Endothelial cell of umbilical vein (primary cell): Measurements from ENCODE around the gene ZNF793. TPM values are rescaled to one million over a fixed set of nuclear protein-coding genes. Genes with fewer than 3 reads are reported as not detected.

Source experiments
- BruUV-seq: library from RNA; stranded (reverse); fragments of 400-500 nt; replicated peaks from 2 replicates; lab custom pipeline; 2021; lab: Mats Ljungman, UMichigan
- CTCF ChIA-PET: fragments of 300-600, 350-600 bp; sonication (Branson Sonifier 250); formaldehyde crosslinking; loops from one replicate; lab custom pipeline; 2021; ENCODE audit warnings: antibody characterized with exemption, inconsistent platforms; lab: Charles Lee
- POLR2A ChIA-PET: fragments of 300-600, 350-600 bp; sonication (Branson Sonifier 250); formaldehyde crosslinking; loops from one replicate; lab custom pipeline; 2021; ENCODE audit warnings: antibody characterized with exemption, inconsistent platforms; lab: Charles Lee
- DNase-seq: peaks from one replicate; pipeline ENCODE4 v3.0.0-alpha.2; 2011; ENCODE audit warnings: low read depth, low spot score
- FAIRE-seq: peaks from 2 replicates; lab custom pipeline; 2011; peaks lifted over from hg19 to GRCh38; lab: Jason Lieb, UNC
- H2AFZ ChIP-seq: 2 replicates; pipeline ENCODE4 v1.6.0; 2012; ENCODE audit warnings: low read depth, low read length, control low read depth, inconsistent platforms
- H3K27ac ChIP-seq: 2 replicates; pipeline ENCODE4 v1.5.1; 2011; ENCODE audit warnings: low read depth, mild to moderate bottlenecking, control low read depth, low read length, moderate library complexity; ENCODE audit not compliant: insufficient read depth
- H3K27me3 ChIP-seq, 2 experiments: 2 replicates each; pipeline versions ENCODE4 v1.6.0 to v1.6.1; 2011; ENCODE audit warnings: low read length in 2 of 2, mixed read lengths in 1 of 2; ENCODE audit not compliant: control insufficient read depth in 2 of 2, insufficient read depth in 2 of 2
- H3K36me3 ChIP-seq, 2 experiments: 2 replicates in 1 of 2; 3 replicates in 1 of 2; pipeline ENCODE4 v1.5.1; 2011; ENCODE audit warnings: low read length in 2 of 2, mild to moderate bottlenecking in 1 of 2, moderate library complexity in 1 of 2; ENCODE audit not compliant: control insufficient read depth in 2 of 2, insufficient read depth in 2 of 2; ENCODE audit errors: extremely low read depth in 1 of 2
- H3K4me1 ChIP-seq: 3 replicates; pipeline ENCODE4 v1.5.1; 2011; ENCODE audit warnings: mild to moderate bottlenecking, low read length; ENCODE audit not compliant: control insufficient read depth, insufficient read depth; ENCODE audit errors: extremely low read depth
- H3K4me2 ChIP-seq: 2 replicates; pipeline ENCODE4 v1.6.1; 2011; ENCODE audit warnings: low read length, control low read depth, mixed read lengths; ENCODE audit not compliant: insufficient read depth
- H3K4me3 ChIP-seq, 3 experiments: fragments of 200-600 bp in 1 of 3; sonication (generic), shearing (Covaris generic) in 1 of 3; replicated peaks in 1 of 3; 2 replicates each; pipeline ENCODE4 v1.5.1; 2011 to 2016; ENCODE audit warnings: control low read depth in 3 of 3, low read length in 3 of 3, mild to moderate bottlenecking in 2 of 3, inconsistent platforms in 1 of 3, low read depth in 1 of 3, moderate library complexity in 1 of 3; ENCODE audit not compliant: insufficient read depth in 1 of 3
- H3K79me2 ChIP-seq: 2 replicates; pipeline ENCODE4 v1.6.0; 2012; ENCODE audit warnings: low read length, inconsistent platforms; ENCODE audit not compliant: control insufficient read depth, insufficient read depth
- H3K9ac ChIP-seq: replicated peaks from 2 replicates; pipeline ENCODE3; 2011; ENCODE audit warnings: low read length, control low read depth; ENCODE audit not compliant: insufficient read depth; ENCODE audit errors: extremely low read depth
- H3K9me1 ChIP-seq: replicated peaks from 3 replicates; pipeline ENCODE4 v1.6.0; 2011; ENCODE audit warnings: mild to moderate bottlenecking, low read length; ENCODE audit not compliant: control insufficient read depth, insufficient read depth; ENCODE audit errors: extremely low read depth
- H3K9me3 ChIP-seq: replicated peaks from 2 replicates; pipeline ENCODE4 v1.5.1; 2012; ENCODE audit warnings: low read length, inconsistent platforms; ENCODE audit not compliant: control insufficient read depth, insufficient read depth
- H4K20me1 ChIP-seq: replicated peaks from 2 replicates; pipeline ENCODE3; 2011; ENCODE audit warnings: mild to moderate bottlenecking, low read length; ENCODE audit not compliant: control insufficient read depth, insufficient read depth; ENCODE audit errors: extremely low read depth
- EZH2 ChIP-seq: IDR thresholded peaks from 2 replicates; pipeline ENCODE4 v1.6.1; 2012; ENCODE audit warnings: borderline replicate concordance, low read depth, mild to moderate bottlenecking, moderate library complexity, low read length, inconsistent platforms; ENCODE audit not compliant: severe bottlenecking
- FOS ChIP-seq: IDR thresholded peaks from 2 replicates; pipeline ENCODE4 v1.6.1; 2011; ENCODE audit warnings: mild to moderate bottlenecking, low read length, moderate library complexity, borderline replicate concordance; ENCODE audit not compliant: insufficient read depth
- GATA2 ChIP-seq: IDR thresholded peaks from 2 replicates; pipeline ENCODE4 v1.7.0; 2011; ENCODE audit warnings: low read depth, mild to moderate bottlenecking, moderate library complexity, mixed read lengths, low read length; ENCODE audit not compliant: insufficient read length, insufficient read depth
- JUN ChIP-seq: IDR thresholded peaks from 2 replicates; pipeline ENCODE4 v1.6.1; 2011; ENCODE audit warnings: borderline replicate concordance, low read depth; ENCODE audit not compliant: insufficient read length, insufficient read depth
- MYC ChIP-seq: IDR thresholded peaks from one replicate; pipeline ENCODE4 v1.6.1; 2011; ENCODE audit warnings: mild to moderate bottlenecking, low read depth, low read length
- POLR2A ChIP-seq: IDR thresholded peaks from 2 replicates; pipeline ENCODE4 v1.6.1; 2012; ENCODE audit warnings: low read depth, mild to moderate bottlenecking, control low read depth, low read length
- POLR2AphosphoS5 ChIP-seq: IDR thresholded peaks from 2 replicates; pipeline ENCODE4 v1.6.1; 2012; ENCODE audit warnings: low read depth, mild to moderate bottlenecking, control low read depth, low read length, moderate library complexity; ENCODE audit not compliant: insufficient read depth
- dilution Hi-C: fragments of 300-500 bp; cut with MboI; formaldehyde crosslinking; loops from one replicate; pipeline ENCODE4 v1.15.0; 2019; ENCODE audit warnings: low sequenced_read_pairs; ENCODE audit not compliant: extremely low pct_ligation_motif_present
- intact Hi-C: fragments of 100-400 bp; cut with micrococcal nuclease; formaldehyde crosslinking; loops from one replicate; pipeline ENCODE4 v1.10.0; 2022
- polyA plus RNA-seq, 4 experiments: library from polyadenylated mRNA; depleted of rRNA in 3 of 4; stranded (reverse) in 3 of 4; unstranded in 1 of 4; fragments of >200 nt; gene quantifications; 2 replicates each; pipeline versions ENCODE4 v1.2.1 to v1.2.3, GENCODE V29; 2011 to 2012; ENCODE audit warnings: missing spikeins in 1 of 4
- total RNA-seq: library from RNA; stranded (reverse); gene quantifications from 2 replicates; pipeline ENCODE4 v1.2.3, GENCODE V29; 2021
- TF ChIP-seq, protein P1 (sequence below), 2 donors: IDR thresholded peaks; 1 replicate in 1 of 2; 2 replicates in 1 of 2; pipeline ENCODE4 v1.5.1; 2011; ENCODE audit warnings: low read length in 2 of 2, mild to moderate bottlenecking in 2 of 2, moderate library complexity in 2 of 2, control low read depth in 1 of 2, inconsistent platforms in 1 of 2, low read depth in 1 of 2; ENCODE audit not compliant: insufficient read depth in 1 of 2; ENCODE audit errors: extremely low read depth in 1 of 2
- TF ChIP-seq, protein P2 (sequence below): IDR thresholded peaks from 2 replicates; pipeline ENCODE4 v1.6.1; 2011; ENCODE audit not compliant: insufficient read depth, insufficient read length

The ZNF793 gene
- total and polyA plus RNA-seq, 2 donors (not counting 3 experiments of a cell fraction or from before 2014, with no cell fraction given): 0.37 to 3.8 TPM

DNA sequence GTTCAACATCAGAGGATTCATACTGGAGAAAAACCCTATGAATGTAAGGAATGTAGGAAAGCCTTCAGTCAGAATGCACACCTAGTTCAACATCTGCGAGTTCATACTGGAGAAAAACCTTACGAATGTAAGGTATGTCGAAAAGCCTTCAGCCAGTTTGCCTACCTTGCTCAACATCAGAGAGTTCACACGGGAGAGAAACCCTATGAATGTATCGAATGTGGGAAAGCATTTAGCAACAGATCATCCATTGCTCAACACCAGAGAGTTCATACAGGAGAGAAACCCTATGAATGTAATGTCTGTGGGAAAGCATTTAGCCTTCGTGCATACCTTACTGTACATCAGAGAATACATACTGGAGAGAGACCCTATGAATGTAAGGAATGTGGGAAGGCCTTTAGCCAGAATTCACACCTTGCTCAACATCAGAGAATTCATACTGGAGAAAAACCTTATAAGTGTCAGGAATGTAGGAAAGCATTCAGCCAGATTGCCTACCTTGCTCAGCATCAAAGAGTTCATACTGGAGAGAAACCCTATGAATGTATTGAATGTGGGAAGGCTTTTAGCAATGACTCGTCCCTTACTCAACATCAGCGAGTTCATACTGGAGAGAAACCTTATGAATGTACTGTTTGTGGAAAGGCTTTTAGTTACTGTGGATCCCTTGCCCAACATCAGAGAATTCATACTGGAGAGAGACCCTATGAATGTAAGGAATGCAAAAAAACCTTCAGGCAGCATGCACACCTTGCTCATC is 22.2 kb upstream of the ZNF793 start:
- dilution Hi-C loops: no loop called here
- POLR2A ChIA-PET: no interaction called here

More for the DNA sequence above, 22.2 kb upstream of the ZNF793 start:
- DNase-seq: no peak
- CTCF ChIA-PET: no interaction called here
- intact Hi-C loops: no loop called here
- TF ChIP-seq MYC: no peak
- TF ChIP-seq GATA2: no peak
- no peak for TF ChIP-seq EZH2
- TF ChIP-seq, protein P1, sequence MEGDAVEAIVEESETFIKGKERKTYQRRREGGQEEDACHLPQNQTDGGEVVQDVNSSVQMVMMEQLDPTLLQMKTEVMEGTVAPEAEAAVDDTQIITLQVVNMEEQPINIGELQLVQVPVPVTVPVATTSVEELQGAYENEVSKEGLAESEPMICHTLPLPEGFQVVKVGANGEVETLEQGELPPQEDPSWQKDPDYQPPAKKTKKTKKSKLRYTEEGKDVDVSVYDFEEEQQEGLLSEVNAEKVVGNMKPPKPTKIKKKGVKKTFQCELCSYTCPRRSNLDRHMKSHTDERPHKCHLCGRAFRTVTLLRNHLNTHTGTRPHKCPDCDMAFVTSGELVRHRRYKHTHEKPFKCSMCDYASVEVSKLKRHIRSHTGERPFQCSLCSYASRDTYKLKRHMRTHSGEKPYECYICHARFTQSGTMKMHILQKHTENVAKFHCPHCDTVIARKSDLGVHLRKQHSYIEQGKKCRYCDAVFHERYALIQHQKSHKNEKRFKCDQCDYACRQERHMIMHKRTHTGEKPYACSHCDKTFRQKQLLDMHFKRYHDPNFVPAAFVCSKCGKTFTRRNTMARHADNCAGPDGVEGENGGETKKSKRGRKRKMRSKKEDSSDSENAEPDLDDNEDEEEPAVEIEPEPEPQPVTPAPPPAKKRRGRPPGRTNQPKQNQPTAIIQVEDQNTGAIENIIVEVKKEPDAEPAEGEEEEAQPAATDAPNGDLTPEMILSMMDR (IDR thresholded peaks at IDR 0.05; ENCODE audit: extremely low read depth in 1 of 2, insufficient read depth in 1 of 2, low read depth in 1 of 2, low read length in 2 of 2): no peak
- TF ChIP-seq JUN: no peak
- TF ChIP-seq FOS: no peak
- TF ChIP-seq, protein P2, sequence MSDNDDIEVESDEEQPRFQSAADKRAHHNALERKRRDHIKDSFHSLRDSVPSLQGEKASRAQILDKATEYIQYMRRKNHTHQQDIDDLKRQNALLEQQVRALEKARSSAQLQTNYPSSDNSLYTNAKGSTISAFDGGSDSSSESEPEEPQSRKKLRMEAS: no peak
- no peak for TF ChIP-seq POLR2AphosphoS5
- TF ChIP-seq POLR2A: no peak
- Histone ChIP-seq H3K4me1 (no peaks in the 10 kb centered on the region), H3K9me1 (no peaks in the 10 kb centered on the region), H3K4me3 (no peak overlapping the region), H3K36me3 (peaks cover 0 to 2% of the 10 kb centered on the region in 2 experiments), H4K20me1 (no peaks in the 10 kb centered on the region), H3K27me3 (no peaks in the 10 kb centered on the region), H2AFZ (no peak overlapping the region), H3K9ac (no peak overlapping the region), H3K79me2 (no peaks in the 10 kb centered on the region), H3K4me2 (no peak overlapping the region), H3K27ac (no peak overlapping the region), H3K9me3 (peaks cover 19% of the 10 kb centered on the region)
- BruUV-seq: no TSS peak
- FAIRE-seq: no peak
